Neural cell (in vitro differentiated cells): Measurements from ENCODE around the gene CEP55.

ENCODE experiments used
- CTCF ChIP-seq: fragments of 450-650 bp; IDR thresholded peaks from 2 replicates; pipeline ENCODE4 v1.5.1; 2014; ENCODE audit warnings: antibody characterized with exemption, mild to moderate bottlenecking, moderate library complexity; ENCODE audit not compliant: poor library complexity, severe bottlenecking
- EP300 ChIP-seq: fragments of 450-650 bp; conservative IDR thresholded peaks from 2 replicates; pipeline ENCODE4 v1.6.1; 2014; ENCODE audit warnings: antibody characterized with exemption, mild to moderate bottlenecking, moderate library complexity; ENCODE audit not compliant: poor library complexity, severe bottlenecking
- MXI1 ChIP-seq: fragments of 450-650 bp; conservative IDR thresholded peaks from 2 replicates; pipeline ENCODE4 v1.6.1; 2014; ENCODE audit warnings: antibody characterized with exemption, mild to moderate bottlenecking; ENCODE audit not compliant: poor library complexity, severe bottlenecking
- POLR2AphosphoS5 ChIP-seq: IDR thresholded peaks from 2 replicates; pipeline ENCODE4 v1.6.1; 2012
- RAD21 ChIP-seq: fragments of 450-650 bp; conservative IDR thresholded peaks from 2 replicates; pipeline ENCODE4 v1.6.1; 2014; ENCODE audit warnings: antibody characterized with exemption, mild to moderate bottlenecking, moderate library complexity
- REST ChIP-seq: IDR thresholded peaks from 2 replicates; pipeline ENCODE4 v1.6.1; 2012; ENCODE audit warnings: borderline replicate concordance
- SMC3 ChIP-seq: fragments of 450-650 bp; conservative IDR thresholded peaks from 2 replicates; pipeline ENCODE4 v1.6.1; 2014; ENCODE audit warnings: antibody characterized with exemption, mild to moderate bottlenecking, moderate library complexity; ENCODE audit not compliant: poor library complexity
- TAF1 ChIP-seq: IDR thresholded peaks from 2 replicates; pipeline ENCODE4 v1.6.1; 2012; ENCODE audit warnings: low read depth

- TF ChIP-seq RAD21 (no peak), TAF1 (no peak), CTCF (no peak), EP300 (no peak), REST (no peak), POLR2AphosphoS5 (no peak), MXI1 (no peak), SMC3 (no peak)
These were observed 22.1 kb downstream of the CEP55 start for GRCh38 chr10:93518531-93518930.
